ENCODE measurements around the gene GDI1.

Gene GDI1

GRCh38 chrX:154448484-154448883, 11.5 kb downstream of the GDI1 start:
- Histone ChIP-seq H3K4me1 (ENCODE audit: insufficient read depth, insufficient read length) (no peaks in the 10 kb centered on the region), H3K27me3 (ENCODE audit: insufficient read depth, insufficient read length) (no peaks in the 10 kb centered on the region), H3K9ac (ENCODE audit: insufficient read length, low read depth) (no peak overlapping the region), H3K9me3 (ENCODE audit: insufficient read depth, low read length) (no peaks in the 10 kb centered on the region), H3K4me3 (ENCODE audit: insufficient read length, low read depth) (no peak overlapping the region), H3K36me3 (ENCODE audit: insufficient read depth, insufficient read length, low read length) (peaks cover 43% of the 10 kb centered on the region)
- TF ChIP-seq SUZ12 (IDR thresholded peaks at IDR 0.05; ENCODE audit: extremely low read depth, insufficient read depth, insufficient read length) (no peak), ZNF274 (IDR thresholded peaks at IDR 0.05; ENCODE audit: low read depth, low read length) (no peak), YY1 (IDR thresholded peaks at IDR 0.05; ENCODE audit: insufficient read depth, insufficient read length) (no peak)
- DNase-seq (ENCODE audit: low read depth, low spot score) = no peak

DNA sequence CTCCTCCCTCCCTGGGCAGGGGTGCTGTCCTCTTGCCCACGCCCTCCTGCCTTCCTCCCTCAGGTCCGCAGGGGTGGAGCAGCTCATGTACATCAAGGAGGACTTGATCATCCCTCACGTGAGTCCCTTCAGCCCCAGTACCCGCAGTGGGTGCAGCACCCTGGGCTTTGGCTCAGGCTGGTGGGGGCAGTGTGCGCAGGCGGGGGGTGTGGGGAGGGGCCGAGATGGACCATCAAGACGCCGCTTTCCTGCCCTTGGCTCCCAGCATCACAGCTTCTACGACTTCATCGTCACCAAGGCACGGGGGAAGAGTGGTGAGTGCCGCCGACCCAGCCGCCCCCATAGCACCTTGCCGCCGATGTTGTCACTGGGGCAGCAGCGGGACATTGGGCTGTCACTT, 12.7 kb downstream of the GDI1 start:
- DNase-seq (ENCODE audit: low read depth, low spot score) = no peak
- Histone ChIP-seq H3K27me3 (ENCODE audit: insufficient read depth, insufficient read length) (no peaks in the 10 kb centered on the region), H3K9ac (ENCODE audit: insufficient read length, low read depth) (no peak overlapping the region), H3K9me3 (ENCODE audit: insufficient read depth, low read length) (no peaks in the 10 kb centered on the region), H3K4me1 (ENCODE audit: insufficient read depth, insufficient read length) (no peaks in the 10 kb centered on the region), H3K4me3 (ENCODE audit: insufficient read length, low read depth) (no peak overlapping the region), H3K36me3 (ENCODE audit: insufficient read depth, insufficient read length, low read length) (peaks cover 43% of the 10 kb centered on the region)
- no peak for TF ChIP-seq SUZ12 (IDR thresholded peaks at IDR 0.05; ENCODE audit: extremely low read depth, insufficient read depth, insufficient read length)

GRCh38 chrX:154450312-154450711, 13.4 kb downstream of the GDI1 start:
- Histone ChIP-seq H3K9ac (ENCODE audit: insufficient read length, low read depth) (no peak overlapping the region), H3K36me3 (ENCODE audit: insufficient read depth, insufficient read length, low read length) (peaks cover 43% of the 10 kb centered on the region), H3K4me3 (ENCODE audit: insufficient read length, low read depth) (no peak overlapping the region), H3K4me1 (ENCODE audit: insufficient read depth, insufficient read length) (no peaks in the 10 kb centered on the region), H3K27me3 (ENCODE audit: insufficient read depth, insufficient read length) (no peaks in the 10 kb centered on the region), H3K9me3 (ENCODE audit: insufficient read depth, low read length) (no peaks in the 10 kb centered on the region)
- TF ChIP-seq ZNF274 (IDR thresholded peaks at IDR 0.05; ENCODE audit: low read depth, low read length) = no peak
- TF ChIP-seq YY1 (IDR thresholded peaks at IDR 0.05; ENCODE audit: insufficient read depth, insufficient read length) = no peak
- TF ChIP-seq SUZ12 (IDR thresholded peaks at IDR 0.05; ENCODE audit: extremely low read depth, insufficient read depth, insufficient read length) = no peak
- no peak for DNase-seq (ENCODE audit: low read depth, low spot score)

GRCh38 chrX:154452823-154453222, 15.9 kb downstream of the GDI1 start:
- Histone ChIP-seq H3K9ac (ENCODE audit: insufficient read length, low read depth) (no peak overlapping the region), H3K27me3 (ENCODE audit: insufficient read depth, insufficient read length) (no peaks in the 10 kb centered on the region), H3K9me3 (ENCODE audit: insufficient read depth, low read length) (no peaks in the 10 kb centered on the region), H3K36me3 (ENCODE audit: insufficient read depth, insufficient read length, low read length) (peaks cover 24% of the 10 kb centered on the region), H3K4me3 (ENCODE audit: insufficient read length, low read depth) (no peak overlapping the region), H3K4me1 (ENCODE audit: insufficient read depth, insufficient read length) (no peaks in the 10 kb centered on the region)
- TF ChIP-seq SUZ12 (IDR thresholded peaks at IDR 0.05; ENCODE audit: extremely low read depth, insufficient read depth, insufficient read length) (no peak), ZNF274 (IDR thresholded peaks at IDR 0.05; ENCODE audit: low read depth, low read length) (no peak)
- no peak for DNase-seq (ENCODE audit: low read depth, low spot score)

DNA sequence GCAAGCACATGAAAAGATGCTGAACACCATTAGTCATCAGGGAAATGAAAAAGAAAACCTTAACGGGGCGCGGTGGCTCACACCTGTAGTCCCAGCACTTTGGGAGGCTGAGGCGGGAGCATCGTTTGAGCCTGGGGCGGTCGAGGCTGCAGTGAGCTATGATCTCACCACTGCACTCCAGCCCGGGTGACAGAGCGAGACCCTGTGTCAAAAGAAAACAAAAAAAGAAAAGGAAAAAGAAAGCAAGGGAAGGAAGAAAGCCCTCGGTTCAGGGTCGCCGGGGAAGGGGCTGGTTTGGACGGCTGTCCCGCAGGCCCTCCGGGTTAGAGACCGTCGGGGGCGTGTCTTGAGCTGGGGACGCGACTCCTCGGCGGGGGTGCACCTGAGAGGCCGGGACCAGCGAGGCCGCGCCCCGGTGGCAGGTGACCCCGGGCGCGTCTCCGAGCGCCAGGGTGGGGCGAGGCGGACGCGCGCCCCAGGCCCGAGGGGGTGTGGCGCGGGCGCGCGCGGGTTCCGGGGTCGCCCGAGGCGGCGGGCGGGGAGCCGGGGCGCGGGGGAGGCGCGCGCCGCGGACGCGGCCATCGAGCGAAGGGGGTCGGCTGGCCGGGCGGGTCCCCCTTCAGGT, 20.6 kb downstream of the GDI1 start:
- H3K9ac ChIP-seq (ENCODE audit: insufficient read length, low read depth) = no peak overlapping the region
- H3K4me3 ChIP-seq (ENCODE audit: insufficient read length, low read depth) = no peak overlapping the region
- no peaks in the 10 kb centered on the region for H3K4me1 ChIP-seq (ENCODE audit: insufficient read depth, insufficient read length)
- H3K27me3 ChIP-seq (ENCODE audit: insufficient read depth, insufficient read length) = no peaks in the 10 kb centered on the region
- peaks cover 19% of the 10 kb centered on the region for H3K36me3 ChIP-seq (ENCODE audit: insufficient read depth, insufficient read length, low read length)
- no peak for DNase-seq (ENCODE audit: low read depth, low spot score)
- TF ChIP-seq ZNF274 (IDR thresholded peaks at IDR 0.05; ENCODE audit: low read depth, low read length) (no peak), YY1 (IDR thresholded peaks at IDR 0.05; ENCODE audit: insufficient read depth, insufficient read length) (no peak), SUZ12 (IDR thresholded peaks at IDR 0.05; ENCODE audit: extremely low read depth, insufficient read depth, insufficient read length) (no peak)
- no peaks in the 10 kb centered on the region for H3K9me3 ChIP-seq (ENCODE audit: insufficient read depth, low read length)

- DNase-seq (ENCODE audit: low read depth, low spot score) = no peak
- Histone ChIP-seq H3K9ac (ENCODE audit: insufficient read length, low read depth) (peak within 1 kb of the TSS; percentile 67), H3K36me3 (ENCODE audit: insufficient read depth, insufficient read length, low read length) (peaks cover 16% of the 10 kb centered on the region), H3K4me1 (ENCODE audit: insufficient read depth, insufficient read length) (no peaks in the 10 kb centered on the region), H3K9me3 (ENCODE audit: insufficient read depth, low read length) (no peaks in the 10 kb centered on the region), H3K27me3 (ENCODE audit: insufficient read depth, insufficient read length) (no peaks in the 10 kb centered on the region), H3K4me3 (ENCODE audit: insufficient read length, low read depth) (peak within 1 kb of the TSS; percentile 54)
- TF ChIP-seq SUZ12 (IDR thresholded peaks at IDR 0.05; ENCODE audit: extremely low read depth, insufficient read depth, insufficient read length) (no peak), YY1 (IDR thresholded peaks at IDR 0.05; ENCODE audit: insufficient read depth, insufficient read length) (no peak), ZNF274 (IDR thresholded peaks at IDR 0.05; ENCODE audit: low read depth, low read length) (no peak)
Observed at GRCh38 chrX:154458116-154458953, 21.4 kb downstream of the GDI1 start, which contains the start of gene PLXNA3. PLXNA3 (plus strand) TSS chrX:154458281; CDS start chrX:154460184, 1,903 bp downstream.

- TF ChIP-seq YY1 (IDR thresholded peaks at IDR 0.05; ENCODE audit: insufficient read depth, insufficient read length) (no peak), ZNF274 (IDR thresholded peaks at IDR 0.05; ENCODE audit: low read depth, low read length) (no peak), SUZ12 (IDR thresholded peaks at IDR 0.05; ENCODE audit: extremely low read depth, insufficient read depth, insufficient read length) (no peak)
- Histone ChIP-seq H3K27me3 (ENCODE audit: insufficient read depth, insufficient read length) (no peaks in the 10 kb centered on the region), H3K4me3 (ENCODE audit: insufficient read length, low read depth) (peak overlapping the region; percentile 54), H3K36me3 (ENCODE audit: insufficient read depth, insufficient read length, low read length) (peaks cover 16% of the 10 kb centered on the region), H3K9me3 (ENCODE audit: insufficient read depth, low read length) (no peaks in the 10 kb centered on the region), H3K4me1 (ENCODE audit: insufficient read depth, insufficient read length) (no peaks in the 10 kb centered on the region), H3K9ac (ENCODE audit: insufficient read length, low read depth) (peak overlapping the region; percentile 67)
- DNase-seq (ENCODE audit: low read depth, low spot score) = no peak
Observed at GRCh38 chrX:154458954-154459778, 22.2 kb downstream of the GDI1 start.
